GM21529 (cell line): ENCODE results near the gene ANKRD33B.

Source experiments
- ATAC-seq: cut with Tn5 transposase; IDR thresholded peaks from one replicate; pipeline ENCODE4 v1.9.1; 2021; ENCODE audit not compliant: unreplicated experiment

Gene ANKRD33B

DNA sequence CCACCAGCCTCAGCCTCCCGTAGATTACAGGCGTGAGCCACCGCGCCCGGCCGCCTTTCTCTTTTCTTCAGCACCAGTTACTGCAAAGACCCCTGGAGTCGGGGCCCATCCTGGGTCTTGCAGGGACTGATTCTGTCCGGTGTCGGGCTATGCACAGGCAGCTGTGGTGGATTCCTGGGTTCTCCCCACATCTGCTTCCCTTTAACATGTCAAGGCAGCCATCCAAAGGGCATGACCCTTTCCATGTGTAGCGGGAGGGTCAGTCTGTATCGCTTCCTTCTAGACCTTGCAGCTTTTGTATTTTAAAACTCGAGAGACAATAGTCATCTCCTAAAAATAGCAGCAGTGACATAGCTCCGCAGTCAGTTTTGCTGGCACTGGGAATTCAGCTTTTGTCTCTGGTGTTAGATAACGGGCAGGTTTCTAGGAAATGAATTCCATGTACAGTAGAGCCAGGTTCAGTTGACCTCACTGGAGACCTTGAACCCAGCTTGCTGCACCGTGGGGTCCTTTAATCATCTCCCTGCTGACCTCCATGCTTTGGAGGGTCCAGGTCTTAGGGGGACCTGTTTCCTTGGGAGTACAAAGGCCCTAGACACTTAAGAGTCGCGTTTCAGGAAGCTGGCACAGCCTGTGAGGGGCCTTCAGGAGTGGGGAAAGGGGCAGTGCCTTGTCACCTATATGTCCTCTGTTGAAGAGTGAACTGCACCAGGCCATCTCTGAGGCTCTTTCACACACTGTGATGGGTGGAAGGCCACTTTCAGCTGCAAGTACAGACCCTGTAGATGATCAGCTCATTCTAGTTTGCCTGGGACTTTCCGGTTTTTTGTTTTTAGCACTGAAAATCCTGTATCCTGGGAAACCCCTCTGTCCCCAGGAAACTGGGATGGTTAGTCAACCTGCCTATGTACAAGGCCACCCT is 13.8 kb downstream of the ANKRD33B start:
- peak; percentile 47 for ATAC-seq

DNA sequence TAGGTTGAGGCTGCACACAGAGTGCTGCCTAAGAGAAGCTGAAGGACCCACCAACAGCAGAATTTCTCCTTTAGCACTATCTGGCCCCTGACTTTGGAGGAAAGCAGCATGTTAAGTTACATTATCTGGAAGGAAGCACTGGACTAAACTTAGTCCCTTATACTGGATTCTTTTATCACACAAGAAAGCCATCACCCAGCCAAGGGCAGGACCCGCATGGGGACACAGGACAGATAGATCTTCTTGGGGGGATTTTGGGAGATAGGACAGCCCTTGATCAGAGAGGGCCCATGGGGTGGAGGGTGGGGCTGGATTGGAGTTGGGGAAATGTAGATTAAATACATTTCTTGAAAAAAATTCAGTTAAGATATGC is 14.4 kb downstream of the ANKRD33B start:
- no peak for ATAC-seq

DNA sequence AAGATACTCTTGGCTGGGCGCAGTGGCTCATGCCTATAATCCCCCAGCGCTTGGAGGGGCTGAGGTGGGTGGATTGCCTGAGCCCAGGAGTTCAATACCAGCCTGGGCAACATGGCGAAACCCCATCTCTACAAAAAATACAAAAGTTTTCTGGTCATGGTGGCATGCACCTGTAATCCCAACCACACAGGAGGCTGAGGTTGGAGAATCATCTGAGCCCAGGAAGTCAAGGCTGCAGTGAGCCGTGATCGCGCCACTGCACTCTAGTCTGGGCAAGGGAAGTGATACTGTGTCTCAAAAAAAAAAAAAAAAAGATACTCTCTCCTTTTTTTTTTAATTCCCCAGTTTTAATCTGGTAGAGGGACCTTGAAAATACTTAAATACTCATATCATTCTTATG is 15.0 kb downstream of the ANKRD33B start:
- ATAC-seq: peak; percentile 43

DNA sequence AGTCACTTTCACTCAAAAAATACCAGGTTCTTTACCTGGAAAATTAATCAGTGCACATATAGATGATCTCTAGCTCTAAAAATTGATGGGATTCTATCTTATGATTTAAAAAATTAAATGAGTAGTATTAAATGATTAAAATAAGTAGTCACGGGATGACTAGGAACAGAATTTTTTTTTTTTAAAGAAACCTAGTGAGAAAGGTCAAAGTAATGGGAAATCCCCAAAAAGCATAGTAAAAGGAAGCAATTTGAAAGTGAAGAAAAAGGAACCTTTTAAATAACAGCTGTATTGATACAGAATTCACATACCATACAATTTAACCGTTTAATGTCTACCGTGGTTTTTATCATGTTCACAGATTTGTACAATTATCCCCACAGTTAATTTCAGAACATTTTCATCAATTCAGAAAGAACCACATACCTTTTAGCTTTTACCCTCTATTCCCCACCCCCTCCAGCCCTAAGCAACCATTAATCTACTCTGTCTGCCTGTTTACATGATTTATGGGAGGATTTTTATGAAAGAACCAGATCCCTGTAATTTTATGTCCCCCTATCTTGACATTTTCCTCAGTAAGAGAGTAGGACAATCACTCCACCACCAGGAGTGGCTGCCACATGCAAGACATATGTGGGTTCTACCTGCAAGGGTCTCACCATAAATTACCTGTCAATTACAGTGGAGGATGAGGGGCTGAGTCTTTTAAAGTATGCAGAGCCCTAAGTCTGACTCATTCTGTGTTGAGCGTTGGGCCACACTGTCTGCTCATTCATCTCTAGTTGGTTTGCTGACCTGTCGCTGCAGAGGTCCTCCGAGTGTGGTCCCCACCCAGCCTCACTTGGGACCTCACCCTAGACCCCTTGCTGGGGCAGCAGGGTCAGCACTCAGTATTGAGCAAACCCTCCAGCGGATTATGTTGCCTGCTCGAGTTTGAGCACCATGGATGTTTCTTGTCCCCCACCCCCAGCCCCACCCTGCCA is 16.0 kb downstream of the ANKRD33B start:
- ATAC-seq: peak; percentile 29

DNA sequence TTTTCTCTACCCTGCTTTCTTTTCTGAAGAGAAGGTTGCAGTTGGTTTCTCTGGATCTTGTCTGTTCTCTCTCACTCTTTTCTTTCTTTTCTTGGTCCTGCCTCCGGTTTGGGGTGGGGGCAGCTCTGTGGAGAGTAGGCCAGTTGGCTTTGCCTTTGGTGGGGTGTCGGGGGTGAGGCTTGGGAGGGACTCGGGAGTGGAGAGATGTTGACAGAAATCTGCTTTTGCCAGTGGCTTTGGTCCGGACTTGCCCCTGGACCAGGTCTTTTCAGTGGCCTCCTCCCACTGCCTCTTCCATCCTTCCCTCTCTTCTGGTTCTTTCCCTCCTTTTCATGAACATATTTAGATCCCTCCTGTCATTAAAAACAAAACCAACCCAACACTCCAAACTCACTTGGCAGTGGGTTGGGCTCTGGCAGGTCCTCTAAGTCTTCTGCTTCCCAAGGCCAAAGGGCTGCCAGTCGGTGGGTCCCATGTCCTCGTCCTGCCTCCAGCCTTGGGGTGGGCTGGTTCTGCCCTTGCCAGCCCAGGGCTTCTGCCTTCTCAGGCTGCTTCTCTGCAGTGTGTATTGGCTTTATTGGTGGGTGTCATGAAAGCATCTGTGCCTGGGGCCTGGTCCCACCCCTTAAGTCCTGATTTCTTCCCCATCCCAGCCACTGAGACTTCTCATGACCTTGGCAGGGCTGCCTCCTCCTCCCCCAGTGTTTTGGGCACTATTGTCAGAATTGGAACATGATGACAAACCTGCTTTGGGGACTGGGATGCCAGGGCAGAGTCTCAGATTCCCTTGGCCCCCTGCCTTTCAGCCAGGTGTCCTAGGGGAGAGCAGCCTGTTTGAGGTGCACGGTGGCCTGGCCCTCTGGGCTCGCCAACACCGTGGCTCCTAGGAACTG is 16.9 kb downstream of the ANKRD33B start:
- ATAC-seq: no peak

DNA sequence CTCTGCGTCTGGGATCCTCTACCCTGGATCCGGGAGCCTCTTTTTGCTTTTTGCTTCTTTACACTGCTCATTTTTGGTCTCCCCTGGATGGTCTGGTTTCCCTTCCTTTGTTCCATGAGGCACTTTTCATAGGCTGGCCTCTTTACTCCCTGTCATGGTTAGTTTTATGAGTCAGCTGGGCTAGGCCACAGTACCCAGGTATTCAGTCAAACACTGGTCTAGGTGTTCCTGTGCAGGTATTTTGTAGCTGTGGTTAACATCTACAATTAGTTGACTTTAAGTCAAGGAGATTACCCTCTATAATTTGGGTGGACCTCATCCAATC is 17.5 kb downstream of the ANKRD33B start:
- ATAC-seq: no peak

DNA sequence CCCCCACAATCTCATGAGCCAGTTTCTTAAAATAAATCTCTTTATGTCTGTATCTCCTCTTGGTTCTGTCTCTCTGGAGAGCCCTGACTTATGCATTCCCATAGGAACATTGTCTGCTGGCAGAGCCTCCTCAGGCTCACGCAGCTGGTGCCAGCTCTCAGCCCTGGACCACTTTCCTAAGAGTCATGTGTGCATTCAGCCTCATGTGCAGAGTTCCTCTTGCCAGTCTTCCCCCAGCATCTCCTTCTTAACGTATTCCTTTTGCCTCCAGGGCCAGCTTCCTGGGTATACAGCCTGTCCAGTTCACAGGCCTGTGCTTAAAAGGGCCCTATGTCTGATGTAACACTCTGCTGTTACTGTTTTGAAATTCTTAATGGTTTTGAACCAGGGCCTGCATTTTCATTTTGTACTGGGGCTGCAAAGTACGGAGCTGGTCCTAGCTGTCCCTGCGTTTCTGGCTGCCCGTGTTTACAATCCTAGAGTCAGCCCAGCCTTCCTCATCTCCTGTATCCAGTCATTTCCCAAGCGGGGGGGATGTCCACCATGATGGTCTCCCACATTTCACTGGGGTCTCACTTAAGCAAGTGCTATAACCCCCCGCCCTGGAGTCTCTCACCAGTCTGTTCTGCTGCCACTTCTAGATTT is 18.1 kb downstream of the ANKRD33B start:
- ATAC-seq: no peak

DNA sequence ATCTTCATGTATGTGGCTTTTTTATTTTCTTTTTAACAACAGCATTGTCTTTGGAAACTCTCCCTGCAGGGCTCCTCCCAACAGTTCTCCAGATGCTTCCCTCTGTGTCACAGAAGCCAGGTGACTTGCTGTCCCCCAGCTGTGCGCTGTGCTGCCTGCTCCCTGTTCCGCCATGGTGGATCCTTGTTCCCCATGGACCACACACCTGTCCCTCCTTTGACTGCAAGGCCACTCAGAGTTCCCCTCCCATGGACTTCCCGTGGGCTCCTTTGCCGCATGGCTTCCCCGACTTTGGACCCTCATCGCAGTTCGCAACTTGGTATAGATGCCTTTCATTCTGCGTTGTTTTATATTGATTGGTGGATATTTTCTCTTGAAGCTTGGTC is 18.6 kb downstream of the ANKRD33B start:
- ATAC-seq: no peak

DNA sequence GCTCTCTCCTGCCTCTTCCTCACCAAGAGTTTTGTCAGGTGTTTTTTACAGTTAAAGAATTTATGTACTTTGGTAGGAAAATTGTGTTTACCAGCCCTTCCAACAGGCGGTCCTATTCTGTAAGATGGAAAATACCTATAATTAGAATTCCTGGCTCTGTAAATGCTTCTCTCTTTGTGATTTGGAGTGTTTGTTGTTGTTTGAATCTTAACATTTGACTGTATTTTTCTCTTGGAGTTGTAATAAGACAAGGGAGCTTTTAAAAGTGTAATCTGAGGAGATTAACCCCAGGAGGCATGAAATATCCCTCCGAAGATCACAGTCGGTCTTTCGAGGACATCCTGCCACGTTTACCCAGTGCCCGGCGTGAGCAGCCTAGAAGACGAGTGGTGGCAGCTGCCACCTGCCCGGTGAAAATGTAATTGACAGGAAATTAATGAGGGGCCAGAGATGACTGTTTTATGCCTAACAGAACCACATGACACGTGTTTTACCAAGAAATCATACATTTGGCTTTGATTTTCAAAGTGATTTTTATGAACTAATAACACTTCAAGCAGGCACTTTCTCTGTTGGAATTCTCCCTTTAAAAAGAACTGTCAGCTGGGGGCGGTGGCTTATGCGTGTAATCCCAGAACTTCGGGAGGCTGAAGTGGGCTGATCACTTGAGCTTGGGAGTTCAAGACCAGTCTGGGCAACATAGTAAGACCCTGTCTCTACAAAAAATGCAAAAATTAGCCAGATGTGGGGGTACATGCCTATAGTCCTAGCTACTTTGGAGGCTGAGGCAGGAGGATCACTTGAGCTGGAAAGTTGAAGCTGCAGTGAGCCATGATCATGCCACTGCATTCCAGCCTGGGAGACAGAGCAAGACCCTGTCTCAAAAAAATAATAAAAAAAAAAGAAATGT is 20.0 kb downstream of the ANKRD33B start:
- no peak for ATAC-seq

DNA sequence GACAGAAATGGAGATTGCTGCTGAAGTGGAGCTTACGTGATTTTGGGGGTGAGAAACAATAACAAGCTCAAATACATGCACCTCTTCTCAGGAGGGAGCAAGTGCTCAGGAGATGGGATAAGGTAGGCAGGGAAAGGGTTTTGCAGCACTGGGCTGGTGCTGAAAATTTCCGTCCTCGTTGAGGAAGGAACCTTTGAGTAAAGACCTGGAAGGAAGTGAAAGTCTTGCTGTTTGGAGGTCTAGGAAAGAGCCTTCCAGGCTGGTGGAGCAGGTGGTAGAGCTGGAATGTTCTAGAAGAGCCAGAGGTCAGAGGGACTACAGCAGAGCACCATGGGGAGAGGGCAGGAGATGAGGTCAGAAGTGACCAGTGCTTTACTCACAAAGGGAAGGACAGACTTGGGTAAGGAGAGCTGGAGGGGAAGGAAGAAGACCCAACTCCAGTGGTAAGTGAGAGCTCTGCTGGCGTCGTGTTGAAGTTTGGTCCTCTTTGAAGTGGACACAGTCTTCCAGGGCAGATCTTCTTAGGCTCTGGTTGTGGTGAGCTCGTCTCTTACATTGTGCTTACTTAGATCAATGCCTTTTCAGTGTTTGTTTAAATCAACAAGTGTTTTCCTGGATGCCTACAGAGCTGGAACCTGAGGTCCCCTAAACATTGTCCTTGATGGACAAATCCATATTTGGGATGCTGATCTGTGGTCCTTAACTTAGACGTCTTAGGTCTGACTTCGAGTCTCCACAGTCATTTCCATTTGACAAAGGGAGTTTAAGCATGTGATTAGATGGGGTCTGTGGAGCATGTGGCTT is 21.0 kb downstream of the ANKRD33B start:
- ATAC-seq: no peak

DNA sequence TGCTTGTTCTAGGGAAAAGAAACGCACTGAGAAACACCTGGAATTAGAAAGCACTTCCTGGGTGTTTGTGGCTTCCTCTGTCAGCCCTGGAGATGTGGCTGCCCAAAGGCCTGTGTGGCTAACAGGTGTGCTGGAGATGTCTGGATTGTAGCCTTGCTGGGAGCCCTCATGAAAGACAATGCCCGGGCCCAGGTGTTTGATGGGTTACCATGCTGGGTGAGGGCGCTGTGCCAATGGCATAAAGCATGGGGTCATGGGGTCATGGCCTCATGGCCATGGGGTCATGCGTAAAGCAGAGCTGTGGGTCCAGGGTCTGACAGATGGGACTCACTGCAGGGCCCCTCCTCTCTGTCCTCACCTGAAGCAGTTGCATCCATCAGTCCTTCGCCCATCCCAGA is 21.6 kb downstream of the ANKRD33B start:
- ATAC-seq: no peak

DNA sequence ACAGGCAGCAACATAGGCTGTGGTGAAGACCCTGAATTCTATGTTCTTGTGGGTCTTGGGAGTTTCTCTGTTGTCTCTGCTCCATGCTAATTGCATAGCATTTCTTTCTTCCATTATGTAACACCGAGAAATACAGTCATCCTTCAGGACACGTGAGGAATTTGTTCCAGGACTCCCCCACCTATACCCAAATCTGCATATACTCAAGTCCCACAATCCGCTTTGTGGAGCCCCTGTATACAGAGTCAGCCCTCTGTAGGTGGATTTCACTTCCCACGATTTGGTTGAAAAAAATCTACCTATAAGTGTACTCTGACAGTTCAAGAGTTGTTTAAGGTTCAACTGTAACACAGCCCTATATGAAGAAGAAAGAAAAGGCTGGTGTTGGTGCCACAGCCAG is 22.1 kb downstream of the ANKRD33B start:
- no peak for ATAC-seq

DNA sequence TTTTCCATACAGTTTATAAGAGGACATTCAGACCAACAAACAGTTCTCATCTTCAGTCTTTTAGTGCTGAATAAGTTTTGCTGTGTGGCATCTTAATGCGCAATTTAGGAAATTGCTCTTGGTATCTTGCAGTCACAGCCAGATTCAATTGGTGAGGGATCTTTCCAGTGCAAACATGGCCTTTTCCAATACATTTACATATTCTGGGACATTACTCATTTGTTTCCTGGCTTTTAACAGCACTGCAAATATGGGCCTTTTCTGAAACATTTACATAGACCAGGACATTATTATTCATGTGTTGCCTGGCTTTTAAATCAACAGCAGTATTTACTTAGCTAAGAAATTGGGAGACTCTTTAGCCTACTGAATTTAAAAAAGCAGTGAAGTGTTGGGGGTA is 22.7 kb downstream of the ANKRD33B start:
- no peak for ATAC-seq

DNA sequence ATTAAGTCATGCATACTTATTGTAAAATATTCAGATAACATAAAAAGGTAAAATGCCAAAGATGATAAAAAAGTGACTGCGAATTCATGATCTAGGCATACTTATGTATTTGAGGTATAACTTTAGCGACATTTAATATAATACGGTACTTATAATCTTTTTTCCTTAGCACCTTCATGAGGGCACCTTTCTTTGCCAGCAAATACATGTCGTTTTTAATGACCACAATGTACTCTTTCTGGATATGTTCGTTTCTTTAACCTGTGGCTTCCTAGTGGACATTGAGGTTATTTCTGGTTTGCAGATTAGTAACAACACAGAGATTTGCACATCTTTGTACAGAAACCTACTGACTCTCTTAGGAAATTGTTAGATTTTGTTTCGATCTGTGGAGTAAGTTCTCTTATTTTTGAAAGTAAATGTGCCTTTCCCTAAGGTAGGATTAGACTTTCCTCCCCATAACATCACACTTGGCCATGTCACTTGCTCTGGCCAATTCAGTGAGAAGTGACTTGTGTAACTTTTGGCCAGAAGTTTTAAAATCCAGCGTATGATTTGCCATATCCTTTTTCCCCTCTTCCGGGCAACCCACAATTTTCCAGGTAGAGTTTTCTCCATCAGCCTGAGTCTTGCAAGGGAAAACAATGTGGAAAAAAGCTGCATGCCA is 24.4 kb downstream of the ANKRD33B start:
- no peak for ATAC-seq

DNA sequence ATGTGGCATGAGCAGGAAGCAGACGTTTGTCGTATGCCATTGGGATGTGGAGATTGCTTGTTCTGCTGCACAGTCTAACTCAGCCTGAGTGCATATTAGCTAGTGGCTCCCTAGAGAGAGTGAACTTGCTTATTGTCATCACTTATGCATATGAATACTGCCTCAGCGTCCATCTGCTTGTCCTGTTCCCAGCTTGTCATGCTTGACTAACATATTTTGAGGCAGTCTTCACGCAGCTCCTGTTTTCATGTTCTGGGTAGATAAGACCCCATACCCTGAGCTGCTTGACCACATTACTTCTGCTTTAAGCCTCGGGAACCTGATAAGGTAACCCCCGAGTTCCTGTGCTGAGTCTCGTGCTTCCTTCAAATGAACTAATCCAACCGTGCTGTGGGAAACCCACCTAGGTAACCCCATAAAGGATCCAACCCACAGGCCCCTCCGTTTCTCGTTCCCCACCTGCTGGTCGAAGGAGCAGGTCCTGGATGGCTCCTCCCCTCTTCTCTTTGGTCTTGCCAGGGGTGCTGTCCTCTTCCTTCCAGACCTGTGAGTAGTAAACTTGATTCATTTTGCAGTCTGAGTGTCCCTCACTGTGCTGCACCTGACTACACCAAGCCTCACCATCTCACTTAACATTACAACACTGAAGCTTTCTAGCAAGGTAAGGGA is 25.0 kb downstream of the ANKRD33B start:
- ATAC-seq: peak; percentile 39

DNA sequence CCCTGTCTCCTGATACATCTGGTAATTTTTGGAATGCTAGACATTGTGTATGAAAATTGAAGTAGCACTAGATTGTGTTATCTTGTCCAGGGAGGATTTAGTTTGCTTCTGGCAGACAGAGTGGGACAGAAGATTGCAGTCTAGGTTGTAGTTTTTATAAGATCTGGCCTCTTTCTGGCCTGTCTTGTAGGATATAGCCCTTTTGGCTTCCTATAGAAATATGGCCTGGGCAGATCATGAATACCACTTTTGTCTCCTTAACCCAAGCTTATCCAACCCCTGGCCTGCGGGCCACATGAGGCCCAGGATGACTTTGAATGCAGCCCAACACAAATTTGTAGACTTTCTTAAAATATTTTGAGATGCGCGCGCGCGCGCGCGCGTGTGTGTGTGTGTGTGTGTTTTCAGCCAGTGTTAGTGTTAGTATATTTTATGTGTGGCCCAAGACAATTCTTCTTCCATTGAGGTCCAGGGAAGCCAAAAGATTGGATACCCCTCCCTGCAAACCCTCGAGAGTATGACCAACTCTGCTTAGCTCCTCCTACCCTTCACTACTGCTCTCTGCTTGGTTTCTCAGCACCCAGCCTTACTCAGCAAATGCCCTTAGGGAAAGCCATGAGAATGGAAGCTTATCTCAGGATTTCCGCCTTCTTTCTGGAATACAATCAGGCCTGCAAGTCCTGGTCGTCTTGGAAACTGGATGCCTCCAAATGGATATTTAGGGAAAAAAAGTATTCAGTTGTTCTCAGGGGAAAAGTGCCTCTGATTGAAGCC is 26.5 kb downstream of the ANKRD33B start:
- ATAC-seq: peak; percentile 28

DNA sequence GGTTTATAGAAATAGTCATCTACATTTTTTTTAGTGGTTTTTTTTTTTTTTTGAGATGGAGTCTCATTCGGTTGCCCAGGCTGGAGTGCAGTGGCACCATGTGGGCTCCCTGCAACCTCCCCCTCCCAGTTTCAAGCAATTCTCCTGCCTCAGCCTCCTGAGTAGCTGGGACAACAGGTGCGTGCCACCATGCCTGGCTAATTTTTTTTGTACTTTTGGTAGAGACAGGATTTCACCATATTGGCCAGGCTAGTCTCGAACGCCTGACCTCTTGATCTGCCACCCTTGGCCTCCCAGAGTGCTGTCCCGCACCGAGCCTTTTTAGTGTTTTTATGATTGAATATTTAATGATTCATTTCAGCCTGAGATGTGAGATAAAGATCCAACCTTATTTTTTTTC is 27.3 kb downstream of the ANKRD33B start:
- ATAC-seq: no peak
